Muscle of leg (tissue), 16 donors: ENCODE data around the gene MORF4L1. TPM values are rescaled to one million over a fixed set of nuclear protein-coding genes. Genes with fewer than 3 reads are reported as not detected.

Experiments
- DNase-seq: peaks from one replicate; pipeline ENCODE4 v3.0.0; 2013
- H3K27ac ChIP-seq: one replicate; pipeline ENCODE4 v1.5.1; 2013; ENCODE audit warnings: mild to moderate bottlenecking, low read length, control low read depth
- H3K27me3 ChIP-seq: one replicate; pipeline ENCODE4 v1.6.1; 2013; ENCODE audit warnings: low read length; ENCODE audit not compliant: control insufficient read depth, insufficient read depth
- H3K36me3 ChIP-seq: one replicate; pipeline ENCODE4 v1.6.1; 2013; ENCODE audit warnings: low read length; ENCODE audit not compliant: control insufficient read depth, insufficient read depth
- H3K4me1 ChIP-seq: one replicate; pipeline ENCODE4 v1.6.1; 2013; ENCODE audit warnings: low read length; ENCODE audit not compliant: control insufficient read depth, insufficient read depth
- H3K4me3 ChIP-seq: one replicate; pipeline ENCODE4 v1.5.1; 2013; ENCODE audit warnings: low read length, control low read depth
- H3K9me3 ChIP-seq: replicated peaks from 2 replicates; pipeline ENCODE4 v1.6.1; 2013; ENCODE audit warnings: low read depth, low read length; ENCODE audit not compliant: control insufficient read depth
- WGBS: methylation state at CpG from one replicate; pipeline ENCODE4 v1.1.5; 2013; ENCODE audit warnings: missing lambda C conversion rate; ENCODE audit not compliant: insufficient coverage; 5-methylcytosine and 5-hydroxymethylcytosine counted together
- long read RNA-seq, 11 donors: transcript quantifications; one replicate each; lab custom pipeline, GENCODE V29; 2026
- polyA plus RNA-seq, 8 donors: library from polyadenylated mRNA; unstranded; fragments of 120-200 nt; gene quantifications; one replicate each; pipeline versions ENCODE4 v1.2.1 to v1.2.3, GENCODE V29; 2013; ENCODE audit warnings: inconsistent platforms in 1 of 8, low replicate concordance in 1 of 8; ENCODE audit not compliant: insufficient read length in 8 of 8, insufficient read depth in 1 of 8
- total RNA-seq: library from RNA; stranded (reverse); fragments of 120-200 nt; gene quantifications from one replicate; pipeline ENCODE4 v1.2.4, GENCODE V29; 2013

Gene MORF4L1
- total RNA-seq (285 TPM), polyA plus RNA-seq (100 to 1,000 TPM; 506 to 656 (median 569) TPM)
- long read RNA-seq, donor 1, transcript MORF4L1-216 (5 exons, 448 nt): minor isoform, 10 of 96 reads
- long read RNA-seq, donor 1, transcript MORF4L1-203 (12 exons, 1,880 nt): major isoform, 73 of 96 reads
- long read RNA-seq, donor 1, partial matches to known transcripts: 9 of 96 reads
- long read RNA-seq, donor 1, other reads (novel, unspliced or antisense): 0 of 96 reads
- long read RNA-seq, donor 2, transcript MORF4L1-203 (12 exons, 1,880 nt): major isoform, 12 of 54 reads
- long read RNA-seq, donor 2, partial matches to known transcripts: 38 of 54 reads
- long read RNA-seq, donor 2, other reads (novel, unspliced or antisense): 0 of 54 reads
- long read RNA-seq, donor 3, transcript MORF4L1-203 (12 exons, 1,880 nt): major isoform, 148 of 186 reads
- long read RNA-seq, donor 3, transcript MORF4L1-216 (5 exons, 448 nt): minor isoform, 9 of 186 reads
- long read RNA-seq, donor 3, partial matches to known transcripts: 22 of 186 reads
- long read RNA-seq, donor 3, other reads (novel, unspliced or antisense): 0 of 186 reads
- long read RNA-seq, donor 4, transcript MORF4L1-203 (12 exons, 1,880 nt): major isoform, 56 of 88 reads
- long read RNA-seq, donor 4, transcript MORF4L1-216 (5 exons, 448 nt): minor isoform, 6 of 88 reads
- long read RNA-seq, donor 4, partial matches to known transcripts: 22 of 88 reads
- long read RNA-seq, donor 4, other reads (novel, unspliced or antisense): 0 of 88 reads
- long read RNA-seq, donor 5, transcript MORF4L1-203 (12 exons, 1,880 nt): major isoform, 308 of 552 reads
- long read RNA-seq, donor 5, transcript MORF4L1-206 (6 exons, 1,074 nt): minor isoform, 11 of 552 reads
- long read RNA-seq, donor 5, transcript MORF4L1-216 (5 exons, 448 nt): minor isoform, 41 of 552 reads
- long read RNA-seq, donor 5, transcript MORF4L1-201 (13 exons, 2,359 nt): minor isoform, 12 of 552 reads
- long read RNA-seq, donor 5, partial matches to known transcripts: 131 of 552 reads
- long read RNA-seq, donor 5, other reads (novel, unspliced or antisense): 38 of 552 reads
- long read RNA-seq, donor 6, transcript MORF4L1-203 (12 exons, 1,880 nt): major isoform, 166 of 277 reads
- long read RNA-seq, donor 6, transcript MORF4L1-216 (5 exons, 448 nt): minor isoform, 12 of 277 reads
- long read RNA-seq, donor 6, partial matches to known transcripts: 71 of 277 reads
- long read RNA-seq, donor 6, other reads (novel, unspliced or antisense): 23 of 277 reads
- long read RNA-seq, donor 7, transcript MORF4L1-204 (4 exons, 591 nt): minor isoform, 5 of 233 reads
- long read RNA-seq, donor 7, transcript MORF4L1-203 (12 exons, 1,880 nt): major isoform, 131 of 233 reads
- long read RNA-seq, donor 7, transcript MORF4L1-216 (5 exons, 448 nt): minor isoform, 20 of 233 reads
- long read RNA-seq, donor 7, partial matches to known transcripts: 60 of 233 reads
- long read RNA-seq, donor 7, other reads (novel, unspliced or antisense): 12 of 233 reads
- long read RNA-seq, donor 8, transcript MORF4L1-203 (12 exons, 1,880 nt): major isoform, 83 of 172 reads
- long read RNA-seq, donor 8, transcript MORF4L1-216 (5 exons, 448 nt): minor isoform, 55 of 172 reads
- long read RNA-seq, donor 8, partial matches to known transcripts: 21 of 172 reads
- long read RNA-seq, donor 8, other reads (novel, unspliced or antisense): 6 of 172 reads
- long read RNA-seq, donor 9, transcript MORF4L1-216 (5 exons, 448 nt): minor isoform, 31 of 182 reads
- long read RNA-seq, donor 9, transcript MORF4L1-203 (12 exons, 1,880 nt): major isoform, 86 of 182 reads
- long read RNA-seq, donor 9, transcript MORF4L1-201 (13 exons, 2,359 nt): minor isoform, 5 of 182 reads
- long read RNA-seq, donor 9, partial matches to known transcripts: 56 of 182 reads
- long read RNA-seq, donor 9, other reads (novel, unspliced or antisense): 0 of 182 reads
- long read RNA-seq, donor 10, transcript MORF4L1-203 (12 exons, 1,880 nt): major isoform, 155 of 370 reads
- long read RNA-seq, donor 10, transcript MORF4L1-204 (4 exons, 591 nt): minor isoform, 7 of 370 reads
- long read RNA-seq, donor 10, transcript MORF4L1-216 (5 exons, 448 nt): minor isoform, 114 of 370 reads
- long read RNA-seq, donor 10, partial matches to known transcripts: 78 of 370 reads
- long read RNA-seq, donor 10, other reads (novel, unspliced or antisense): 8 of 370 reads
- long read RNA-seq, donor 11, transcript MORF4L1-203 (12 exons, 1,880 nt): major isoform, 90 of 411 reads
- long read RNA-seq, donor 11, transcript MORF4L1-216 (5 exons, 448 nt): minor isoform, 27 of 411 reads
- long read RNA-seq, donor 11, partial matches to known transcripts: 279 of 411 reads
- long read RNA-seq, donor 11, other reads (novel, unspliced or antisense): 5 of 411 reads

- Histone ChIP-seq H3K36me3 (no peaks in the 10 kb centered on the region), H3K4me3 (peak within 1 kb of the TSS; percentile 99), H3K27me3 (no peaks in the 10 kb centered on the region), H3K27ac (peak within 1 kb of the TSS; percentile 100), H3K9me3 (no peaks in the 10 kb centered on the region), H3K4me1 (peaks cover 16% of the 10 kb centered on the region)
- 1% methylated on average over 34 of the region's 52 CpGs for WGBS
- peak; percentile 99 for DNase-seq
Measured at GRCh38 chr15:78872155-78872971, at the start of gene MORF4L1. Gene MORF4L1 (plus strand): TSS chr15:78872890. CDS start chr15:78873018, 128 bp downstream.

- H3K9me3 ChIP-seq: no peaks in the 10 kb centered on the region
- no peak for DNase-seq
- H3K4me1 ChIP-seq: peaks cover 7% of the 10 kb centered on the region
- H3K4me3 ChIP-seq: no peak overlapping the region
- H3K36me3 ChIP-seq: no peaks in the 10 kb centered on the region
- peaks cover 11% of the 10 kb centered on the region for H3K27me3 ChIP-seq
- no peak overlapping the region for H3K27ac ChIP-seq
- WGBS: 90% methylated on average over 2 of the region's 2 CpGs
Measured at GRCh38 chr15:78828920-78829319, 43.8 kb upstream of the MORF4L1 start.

DNA sequence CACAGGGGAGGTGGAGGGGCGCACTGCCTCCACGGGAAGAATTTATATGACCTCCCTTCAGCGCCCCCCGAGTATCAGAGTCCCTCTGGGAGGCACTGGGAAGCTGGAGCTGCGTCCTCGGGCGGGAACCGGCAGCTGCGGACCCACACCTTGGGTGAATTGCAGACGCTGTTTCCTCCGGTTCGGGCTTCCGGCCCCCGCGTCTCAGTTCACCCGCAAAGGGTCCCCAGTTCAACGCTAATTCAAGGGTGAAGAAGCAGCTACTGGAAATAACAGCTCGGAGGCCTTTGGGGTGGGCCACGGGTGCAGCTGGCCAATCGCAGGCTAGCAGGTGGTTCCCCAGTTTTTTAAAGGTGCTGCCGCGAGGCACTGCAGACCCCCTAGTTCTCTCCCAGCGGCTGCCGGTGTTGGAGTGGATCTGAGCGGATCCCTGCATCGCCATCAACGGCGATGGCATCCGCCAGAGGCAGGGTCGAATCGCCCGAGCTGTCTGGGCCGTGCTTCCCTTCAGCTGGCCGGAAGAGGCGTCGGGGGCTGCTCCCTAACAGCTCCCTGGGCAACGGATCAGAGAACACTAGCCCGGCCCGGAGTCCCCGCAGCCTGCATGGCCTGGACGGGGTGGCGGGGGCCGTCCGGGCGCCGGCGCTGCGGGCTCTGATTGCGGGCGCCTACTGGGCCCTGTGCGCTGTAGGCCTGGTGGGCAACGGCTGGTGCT, 42.0 kb upstream of the MORF4L1 start:
- no peaks in the 10 kb centered on the region for H3K9me3 ChIP-seq
- peak overlapping the region; percentile 6 for H3K4me3 ChIP-seq
- H3K27ac ChIP-seq: no peak overlapping the region
- peak; percentile 56 for DNase-seq
- no peaks in the 10 kb centered on the region for H3K36me3 ChIP-seq
- peaks cover 2% of the 10 kb centered on the region for H3K4me1 ChIP-seq
- H3K27me3 ChIP-seq: peaks cover 11% of the 10 kb centered on the region
- WGBS: 23% methylated on average over 48 of the region's 52 CpGs

GRCh38 chr15:78831229-78832207, 41.2 kb upstream of the MORF4L1 start:
- peaks cover 11% of the 10 kb centered on the region for H3K27me3 ChIP-seq
- no peaks in the 10 kb centered on the region for H3K9me3 ChIP-seq
- H3K27ac ChIP-seq: no peak overlapping the region
- no peak overlapping the region for H3K4me3 ChIP-seq
- 72% methylated on average over 71 of the region's 73 CpGs for WGBS
- no peaks in the 10 kb centered on the region for H3K36me3 ChIP-seq
- no peaks in the 10 kb centered on the region for H3K4me1 ChIP-seq
- DNase-seq: no peak

DNA sequence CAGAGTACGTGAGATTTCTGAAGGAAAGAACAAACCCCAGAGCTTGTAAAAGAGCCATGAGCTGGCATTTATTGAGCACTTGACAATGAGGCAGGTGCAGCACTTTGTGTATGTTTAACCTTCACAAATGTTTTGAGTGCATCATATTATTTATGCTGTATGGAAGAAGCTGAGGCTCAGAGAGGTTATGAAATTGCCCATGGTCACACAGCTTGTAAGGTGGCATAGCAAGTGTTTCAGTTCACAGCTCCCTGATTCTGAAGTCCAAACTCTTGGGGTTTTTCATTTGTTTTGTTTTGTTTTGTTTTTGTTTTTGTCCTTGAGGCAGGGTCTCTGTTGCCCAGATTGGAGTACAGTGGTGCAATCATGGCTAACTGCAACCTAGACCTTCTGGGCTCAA, 36.4 kb upstream of the MORF4L1 start:
- Histone ChIP-seq H3K27me3 (peaks cover 4% of the 10 kb centered on the region), H3K36me3 (no peaks in the 10 kb centered on the region), H3K4me1 (peaks cover 9% of the 10 kb centered on the region), H3K4me3 (no peak overlapping the region), H3K27ac (no peak overlapping the region), H3K9me3 (no peaks in the 10 kb centered on the region)
- DNase-seq: no peak
- 100% methylated on average over 1 of the region's 1 CpG for WGBS

GRCh38 chr15:78837131-78837530, 35.6 kb upstream of the MORF4L1 start:
- WGBS: 60% methylated on average over 1 of the region's 2 CpGs
- H3K27me3 ChIP-seq: no peaks in the 10 kb centered on the region

DNA sequence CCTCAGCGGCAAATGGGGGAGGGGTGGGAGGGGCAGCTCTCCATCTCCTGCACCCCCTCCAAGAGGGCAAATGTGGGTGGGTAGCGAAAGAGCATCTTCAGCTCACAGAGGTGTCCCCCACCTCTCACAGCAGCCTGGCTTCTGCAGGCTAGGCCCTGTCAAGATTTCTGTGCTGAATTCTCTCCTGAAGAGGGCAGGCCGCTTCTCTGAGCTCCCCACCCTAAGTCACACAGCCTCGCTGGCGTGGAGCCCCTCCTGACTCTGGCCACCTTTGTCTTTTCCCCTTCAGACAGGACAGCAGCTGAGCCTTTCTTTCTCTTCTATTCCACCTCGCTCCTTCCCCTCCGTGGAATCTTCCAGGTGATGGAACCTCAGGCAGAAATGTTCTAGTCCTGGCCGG, 35.1 kb upstream of the MORF4L1 start:
- Histone ChIP-seq H3K36me3 (no peaks in the 10 kb centered on the region), H3K27ac (no peak overlapping the region), H3K9me3 (no peaks in the 10 kb centered on the region), H3K27me3 (no peaks in the 10 kb centered on the region), H3K4me3 (no peak overlapping the region), H3K4me1 (peaks cover 9% of the 10 kb centered on the region)
- no peak for DNase-seq
- 80% methylated on average over 6 of the region's 8 CpGs for WGBS

More at GRCh38 chr15:78837131-78837530, 35.6 kb upstream of the MORF4L1 start:
- no peak for DNase-seq
- H3K27ac ChIP-seq: no peak overlapping the region
- no peaks in the 10 kb centered on the region for H3K36me3 ChIP-seq
- no peaks in the 10 kb centered on the region for H3K9me3 ChIP-seq
- no peak overlapping the region for H3K4me3 ChIP-seq
- H3K4me1 ChIP-seq: peaks cover 9% of the 10 kb centered on the region
